C4-2B (cell line): ENCODE measurements around the gene SMAGP.

ENCODE experiments used
- H3K27ac ChIP-seq: fragments of 450-650 bp; 2 replicates; pipeline ENCODE4 v1.5.1; 2017
- ZFX ChIP-seq: fragments of 450-650 bp; IDR thresholded peaks from 2 replicates; pipeline ENCODE4 v1.6.1; 2017
- TF ChIP-seq, protein P1 (sequence below): fragments of 450-650 bp; conservative IDR thresholded peaks from 2 replicates; pipeline ENCODE4 v1.5.1; 2017; ENCODE audit warnings: mild to moderate bottlenecking

The SMAGP gene

DNA sequence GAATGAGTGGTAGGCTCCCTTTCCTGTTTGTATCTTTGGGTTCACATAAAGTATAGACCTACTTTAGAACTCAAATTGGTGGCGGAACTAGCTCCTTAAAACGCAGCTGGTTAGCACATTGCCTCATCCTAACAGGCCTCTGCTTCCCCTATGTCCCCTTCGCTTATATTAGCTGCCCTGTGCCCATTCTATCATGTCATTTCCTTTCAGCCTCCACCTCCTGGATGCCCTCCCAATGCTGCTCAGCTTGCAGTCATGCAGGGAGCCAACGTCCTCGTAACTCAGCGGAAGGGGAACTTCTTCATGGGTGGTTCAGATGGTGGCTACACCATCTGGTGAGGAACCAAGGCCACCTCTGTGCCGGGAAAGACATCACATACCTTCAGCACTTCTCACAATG lies 28.1 kb downstream of the SMAGP start:
- TF ChIP-seq ZFX: no peak
- TF ChIP-seq, protein P1, sequence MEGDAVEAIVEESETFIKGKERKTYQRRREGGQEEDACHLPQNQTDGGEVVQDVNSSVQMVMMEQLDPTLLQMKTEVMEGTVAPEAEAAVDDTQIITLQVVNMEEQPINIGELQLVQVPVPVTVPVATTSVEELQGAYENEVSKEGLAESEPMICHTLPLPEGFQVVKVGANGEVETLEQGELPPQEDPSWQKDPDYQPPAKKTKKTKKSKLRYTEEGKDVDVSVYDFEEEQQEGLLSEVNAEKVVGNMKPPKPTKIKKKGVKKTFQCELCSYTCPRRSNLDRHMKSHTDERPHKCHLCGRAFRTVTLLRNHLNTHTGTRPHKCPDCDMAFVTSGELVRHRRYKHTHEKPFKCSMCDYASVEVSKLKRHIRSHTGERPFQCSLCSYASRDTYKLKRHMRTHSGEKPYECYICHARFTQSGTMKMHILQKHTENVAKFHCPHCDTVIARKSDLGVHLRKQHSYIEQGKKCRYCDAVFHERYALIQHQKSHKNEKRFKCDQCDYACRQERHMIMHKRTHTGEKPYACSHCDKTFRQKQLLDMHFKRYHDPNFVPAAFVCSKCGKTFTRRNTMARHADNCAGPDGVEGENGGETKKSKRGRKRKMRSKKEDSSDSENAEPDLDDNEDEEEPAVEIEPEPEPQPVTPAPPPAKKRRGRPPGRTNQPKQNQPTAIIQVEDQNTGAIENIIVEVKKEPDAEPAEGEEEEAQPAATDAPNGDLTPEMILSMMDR: no peak
- H3K27ac ChIP-seq: no peak overlapping the region

GRCh38 chr12:51240971-51241370 lies 29.2 kb downstream of the SMAGP start:
- no peak overlapping the region for H3K27ac ChIP-seq
- no peak for TF ChIP-seq ZFX

DNA sequence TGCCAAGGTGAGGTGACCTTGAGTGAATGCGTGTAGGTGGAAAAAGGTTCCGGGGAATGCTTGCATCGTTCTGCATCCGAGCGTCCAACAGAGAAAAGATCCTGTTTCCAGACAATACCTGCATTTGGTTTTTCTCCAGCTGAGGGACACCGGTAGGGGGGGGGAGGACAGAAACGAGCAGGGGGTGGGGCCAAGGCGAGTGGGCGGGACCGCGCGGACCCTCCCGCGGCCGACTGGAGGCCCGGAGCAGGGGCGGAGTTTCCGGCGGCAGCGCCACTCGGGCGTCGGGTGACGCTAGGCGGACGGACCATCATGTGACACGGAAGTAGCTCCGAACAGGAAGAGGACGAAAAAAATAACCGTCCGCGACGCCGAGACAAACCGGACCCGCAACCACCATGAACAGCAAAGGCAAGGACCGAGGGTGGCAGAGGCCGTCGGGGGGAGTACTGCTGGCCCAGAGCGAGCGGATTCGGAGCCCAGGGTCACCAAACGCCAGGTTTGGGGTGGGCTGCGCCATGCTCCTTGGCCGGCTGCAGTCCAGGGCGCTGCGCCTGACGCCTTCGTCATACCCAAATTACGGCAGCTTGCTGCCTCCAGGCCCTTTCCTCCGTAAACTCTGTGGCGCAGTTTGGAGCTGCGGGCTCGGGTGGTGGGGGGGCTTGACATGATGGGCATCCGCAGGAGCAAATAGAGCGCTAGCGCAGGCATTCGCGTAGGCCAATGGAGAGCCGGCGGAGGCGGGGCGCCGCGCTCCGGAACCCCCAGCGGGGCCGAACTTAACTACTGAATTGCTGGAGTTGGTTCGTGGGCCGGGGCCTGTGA lies 31.5 kb downstream of the SMAGP start, which contains the start of gene DAZAP2:
Gene DAZAP2, plus strand, starts transcription at position 317 of the 825 bp plus-strand sequence. Its CDS starts 82 bp downstream, at position 399.
- peak within 1 kb of the TSS; percentile 96 for H3K27ac ChIP-seq
- TF ChIP-seq, protein P1: no peak; the same call in 1 of the 2 replicates
- TF ChIP-seq ZFX: peak; percentile 28; the same call in 1 of the 2 replicates

DNA sequence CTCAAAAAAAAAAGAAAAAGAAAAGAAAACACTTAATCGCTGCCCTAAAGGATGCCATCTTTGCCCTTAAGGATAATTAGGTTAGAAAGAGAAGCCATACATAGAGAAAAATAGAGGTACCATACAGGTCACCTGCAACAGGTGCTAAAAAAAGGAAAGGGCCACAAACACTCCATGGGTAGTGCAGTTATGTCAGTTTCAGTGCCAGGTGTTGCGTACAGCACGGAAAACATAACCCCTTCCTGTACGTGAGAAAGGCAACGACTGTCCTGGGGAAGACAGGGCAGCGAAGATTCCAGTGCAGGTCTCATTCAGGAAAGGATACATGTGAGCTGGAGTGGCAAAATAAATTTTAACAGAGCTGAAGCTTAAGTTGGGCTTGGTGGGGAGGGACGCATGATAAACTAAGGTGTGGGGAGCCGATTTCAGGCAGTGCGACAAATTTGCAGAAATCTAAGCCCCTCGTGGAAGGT lies 32.1 kb downstream of the SMAGP start:
- peak overlapping the region; percentile 96 for H3K27ac ChIP-seq
- no peak for TF ChIP-seq ZFX
- TF ChIP-seq, protein P1: no peak

DNA sequence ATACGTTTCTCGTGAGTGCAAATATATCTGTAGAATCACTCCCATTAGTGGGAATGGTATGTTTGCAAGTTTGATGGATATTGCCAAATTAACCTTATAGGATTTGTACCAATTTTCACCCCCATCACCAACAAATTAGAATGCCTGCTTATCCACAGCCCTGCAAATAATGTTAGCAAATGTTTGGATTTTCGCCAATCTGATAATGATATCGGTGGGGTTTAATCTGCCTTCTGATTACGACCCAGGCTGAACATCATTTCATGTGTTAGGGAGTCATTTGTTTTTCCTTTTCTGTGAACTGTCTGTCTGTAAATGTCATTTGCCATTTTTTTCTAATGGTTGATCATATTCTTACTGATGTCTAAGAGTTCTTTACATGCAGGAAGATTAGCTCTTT lies 35.7 kb downstream of the SMAGP start:
- TF ChIP-seq, protein P1: no peak
- no peak for TF ChIP-seq ZFX
- no peak overlapping the region for H3K27ac ChIP-seq

GRCh38 chr12:51232642-51233041 lies 37.6 kb downstream of the SMAGP start:
- no peak overlapping the region for H3K27ac ChIP-seq
- TF ChIP-seq ZFX: no peak
- TF ChIP-seq, protein P1: no peak

DNA sequence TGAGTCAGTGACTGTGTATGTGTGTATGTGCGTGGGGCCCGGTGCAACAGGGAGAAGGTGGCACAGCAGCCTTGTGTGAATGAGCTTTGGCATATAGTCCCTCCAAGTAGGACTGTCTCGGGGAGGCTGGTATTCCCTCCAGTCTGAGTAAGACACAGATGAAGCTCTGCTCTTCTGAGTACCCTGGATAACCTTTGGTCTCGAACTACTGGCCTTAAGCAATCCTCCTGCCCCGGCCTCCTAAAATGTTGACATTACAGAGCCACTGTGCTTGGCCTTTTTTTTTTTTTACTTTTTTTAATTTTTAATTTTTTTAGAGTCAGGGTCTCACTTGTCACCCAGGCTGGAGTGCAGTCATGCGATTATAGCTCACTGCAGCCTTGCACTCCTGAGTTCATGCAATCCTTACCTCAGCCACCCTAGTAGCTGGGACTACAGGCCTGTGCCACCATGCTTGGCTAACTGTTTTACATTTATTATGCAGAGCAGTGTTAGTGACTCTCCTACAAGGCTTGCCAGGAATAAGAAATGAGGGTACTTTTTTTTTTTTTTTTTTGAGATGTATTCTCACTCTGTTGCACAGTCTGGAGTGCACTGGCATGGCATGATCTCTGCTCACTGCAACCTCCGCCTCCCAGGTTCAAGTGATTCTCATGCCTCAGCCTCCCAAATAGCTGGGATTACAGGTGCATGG lies 41.0 kb downstream of the SMAGP start:
- no peak overlapping the region for H3K27ac ChIP-seq
- TF ChIP-seq, protein P1: no peak
- TF ChIP-seq ZFX: no peak
